Amniotic stem cell (primary cell): ENCODE results near the gene RBM28.

Source experiments
- DNase-seq: peaks from one replicate; lab custom pipeline; 2025; lab: John Stamatoyannopoulos, UW

The RBM28 gene, protein sequence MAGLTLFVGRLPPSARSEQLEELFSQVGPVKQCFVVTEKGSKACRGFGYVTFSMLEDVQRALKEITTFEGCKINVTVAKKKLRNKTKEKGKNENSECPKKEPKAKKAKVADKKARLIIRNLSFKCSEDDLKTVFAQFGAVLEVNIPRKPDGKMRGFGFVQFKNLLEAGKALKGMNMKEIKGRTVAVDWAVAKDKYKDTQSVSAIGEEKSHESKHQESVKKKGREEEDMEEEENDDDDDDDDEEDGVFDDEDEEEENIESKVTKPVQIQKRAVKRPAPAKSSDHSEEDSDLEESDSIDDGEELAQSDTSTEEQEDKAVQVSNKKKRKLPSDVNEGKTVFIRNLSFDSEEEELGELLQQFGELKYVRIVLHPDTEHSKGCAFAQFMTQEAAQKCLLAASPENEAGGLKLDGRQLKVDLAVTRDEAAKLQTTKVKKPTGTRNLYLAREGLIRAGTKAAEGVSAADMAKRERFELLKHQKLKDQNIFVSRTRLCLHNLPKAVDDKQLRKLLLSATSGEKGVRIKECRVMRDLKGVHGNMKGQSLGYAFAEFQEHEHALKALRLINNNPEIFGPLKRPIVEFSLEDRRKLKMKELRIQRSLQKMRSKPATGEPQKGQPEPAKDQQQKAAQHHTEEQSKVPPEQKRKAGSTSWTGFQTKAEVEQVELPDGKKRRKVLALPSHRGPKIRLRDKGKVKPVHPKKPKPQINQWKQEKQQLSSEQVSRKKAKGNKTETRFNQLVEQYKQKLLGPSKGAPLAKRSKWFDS

DNA sequence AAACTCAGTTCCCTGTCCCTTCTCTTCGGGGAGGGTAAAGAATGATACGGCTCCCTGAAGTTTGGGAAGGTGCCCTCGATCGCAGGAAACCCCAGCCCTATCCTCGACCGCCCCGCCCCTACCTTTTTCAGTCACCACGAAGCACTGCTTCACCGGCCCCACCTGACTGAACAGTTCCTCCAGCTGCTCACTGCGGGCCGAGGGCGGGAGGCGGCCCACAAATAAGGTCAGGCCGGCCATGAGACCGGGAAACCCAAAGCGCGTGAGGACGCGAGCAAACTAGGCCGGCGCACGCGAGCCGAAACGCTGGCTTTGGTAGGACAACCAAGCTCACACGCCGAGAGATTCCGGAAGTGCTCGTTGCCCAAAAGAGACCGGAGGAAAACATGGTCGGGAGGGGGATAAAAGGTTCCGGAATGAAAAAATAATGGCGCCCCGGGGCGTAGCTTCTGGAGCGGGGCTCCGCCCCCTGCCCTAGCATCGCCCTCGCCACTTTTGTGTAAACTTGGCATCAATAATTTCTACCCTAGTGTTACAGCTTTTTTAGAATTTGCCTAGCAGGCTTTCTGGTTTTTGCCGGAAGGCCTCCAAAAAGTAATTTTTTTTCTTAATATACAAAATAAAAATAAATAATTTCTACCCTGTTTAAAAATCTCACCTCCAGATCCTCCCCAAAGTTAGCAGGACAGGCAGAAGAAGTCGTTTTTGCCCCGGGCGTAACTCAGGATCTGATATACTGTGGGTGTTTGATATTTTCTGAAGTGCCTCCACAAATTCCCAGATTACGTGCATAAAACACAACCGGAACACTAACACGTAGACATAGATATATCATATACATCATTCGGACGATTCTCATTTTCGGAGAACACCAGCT lies at the start of gene RBM28:
Gene RBM28 (minus strand): TSS at position 355 of the 877 bp plus-strand sequence. CDS start 115 bp downstream, at position 240.
- DNase-seq, result peak; percentile 93

DNA sequence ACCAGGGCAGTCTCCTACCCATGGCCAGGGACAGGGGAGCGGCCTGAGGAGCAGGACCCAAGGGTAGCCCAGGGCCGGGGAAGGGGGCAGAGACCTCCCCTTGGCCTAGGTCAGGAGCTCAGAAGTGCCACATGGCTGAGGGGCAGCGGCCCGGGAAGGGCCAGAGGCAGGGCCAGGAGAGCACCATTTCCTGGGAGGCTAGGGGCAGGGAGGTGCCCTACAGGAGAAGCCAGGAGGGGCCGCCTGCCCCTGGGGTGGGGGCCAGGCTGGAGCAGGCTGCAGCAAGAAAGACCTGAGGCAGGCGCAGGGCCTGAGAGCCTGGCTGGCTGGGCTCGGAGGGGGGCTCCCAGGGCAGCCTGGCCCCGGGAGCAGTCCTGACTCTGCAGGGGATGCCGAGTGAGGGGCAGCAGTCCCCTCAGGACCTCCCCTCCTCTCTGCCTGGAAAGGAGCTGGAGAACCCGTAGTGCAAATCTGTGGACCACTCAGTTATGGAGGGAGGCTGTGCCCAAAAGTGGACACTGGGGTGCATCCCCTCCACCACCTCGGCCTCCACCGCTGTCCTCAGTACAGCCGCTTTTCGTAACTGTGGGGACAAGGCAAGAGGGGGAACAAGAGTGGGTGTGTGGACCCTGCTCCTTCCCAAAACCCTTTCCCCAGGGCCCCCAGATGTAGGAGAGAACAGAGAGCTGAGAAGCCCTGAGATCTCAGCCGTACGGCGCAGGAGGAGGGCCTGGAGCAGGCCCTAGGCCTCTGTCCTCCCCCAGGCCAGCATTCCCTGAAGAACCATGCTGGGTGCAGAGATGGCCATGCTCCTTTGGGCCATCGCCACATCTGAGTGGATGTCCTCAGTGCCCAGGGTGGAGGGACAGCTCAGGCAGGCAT lies 49.0 kb upstream of the RBM28 start:
- DNase-seq, result no peak

DNA sequence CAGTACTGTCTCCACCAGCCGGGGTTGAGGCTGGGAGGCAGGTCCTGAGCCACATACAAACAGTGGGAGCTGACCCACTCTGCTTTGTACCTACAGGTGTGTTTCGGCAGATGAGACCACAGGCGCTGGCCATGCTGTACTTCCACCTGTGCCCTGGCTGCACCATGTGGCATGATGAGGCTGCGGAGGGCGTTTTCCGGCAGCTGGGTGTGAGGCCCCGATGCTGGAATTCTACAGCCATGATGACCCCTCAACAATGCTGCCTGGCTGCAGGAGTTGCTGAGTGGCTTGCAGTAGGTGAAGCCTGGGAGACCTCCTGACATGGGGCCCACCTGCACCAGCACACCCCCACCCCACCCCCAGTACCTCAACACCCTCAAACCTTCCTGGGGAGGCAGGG lies 48.1 kb upstream of the RBM28 start:
- no peak for DNase-seq

DNA sequence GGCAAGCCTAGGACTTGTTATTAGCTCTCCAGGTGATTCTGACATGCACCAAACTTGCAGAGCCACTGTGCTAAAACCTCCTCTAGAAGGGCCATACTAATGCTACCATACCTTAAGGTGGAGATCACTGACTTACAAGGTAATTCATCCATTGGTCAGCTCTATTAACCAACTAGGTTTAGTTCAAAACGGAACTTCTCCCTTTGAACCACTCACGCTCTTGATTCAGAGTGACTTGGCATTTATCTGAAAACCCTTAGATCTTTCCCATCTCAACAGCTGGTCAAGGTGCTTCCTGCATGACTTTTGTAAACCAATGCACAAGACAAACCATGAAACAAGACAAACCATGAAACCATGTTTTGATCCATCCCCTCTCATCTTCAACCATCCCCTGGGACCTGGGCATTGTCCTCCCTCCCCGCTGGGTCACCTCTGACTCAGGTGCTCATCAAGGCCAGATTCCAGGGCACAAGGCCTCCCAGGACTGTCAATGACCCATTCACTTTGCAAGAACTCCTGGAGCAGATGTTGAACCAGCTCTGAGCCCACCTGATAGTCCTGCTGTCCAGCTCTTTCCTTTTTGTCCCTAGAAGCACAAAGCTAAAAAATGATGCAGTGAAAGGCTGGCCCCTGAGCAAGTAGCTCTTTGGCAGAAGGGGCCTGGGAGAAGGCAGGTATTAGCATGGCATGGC lies 47.3 kb upstream of the RBM28 start:
- no peak for DNase-seq

DNA sequence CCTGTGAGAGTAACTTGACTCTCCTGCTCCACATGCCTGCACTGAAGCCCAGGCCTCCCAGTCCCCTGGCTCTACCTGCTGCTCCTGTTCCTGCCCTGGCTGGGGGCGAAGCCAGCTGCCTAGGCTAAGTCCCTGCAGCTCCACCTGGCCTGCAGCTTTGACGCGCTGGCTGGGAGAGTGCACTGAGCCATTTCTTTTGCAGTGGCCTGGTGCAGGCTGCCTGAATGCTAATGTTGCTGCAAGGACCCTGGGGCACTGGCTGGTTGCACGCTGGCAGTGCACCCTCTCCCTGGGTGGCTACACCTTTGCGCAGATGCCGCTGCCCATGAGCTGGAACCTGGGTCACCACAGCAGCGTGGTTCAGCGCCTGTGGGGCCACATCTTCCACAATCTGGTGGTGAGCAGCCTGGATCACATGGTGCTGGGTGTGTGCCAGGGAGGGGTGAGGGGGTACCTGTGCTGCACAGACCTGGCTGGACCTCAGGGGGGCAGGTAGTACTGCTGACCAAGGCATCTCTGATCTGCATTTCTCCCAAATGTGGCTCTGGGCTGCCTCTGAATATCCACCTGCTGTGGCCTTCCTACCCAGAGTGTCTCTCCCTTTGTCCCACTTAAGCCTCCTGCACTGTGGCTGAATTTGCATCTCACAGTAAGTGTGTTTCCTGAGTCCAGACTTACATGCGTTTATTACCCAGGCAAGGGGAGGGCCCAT lies 46.1 kb upstream of the RBM28 start:
- no peak for DNase-seq

DNA sequence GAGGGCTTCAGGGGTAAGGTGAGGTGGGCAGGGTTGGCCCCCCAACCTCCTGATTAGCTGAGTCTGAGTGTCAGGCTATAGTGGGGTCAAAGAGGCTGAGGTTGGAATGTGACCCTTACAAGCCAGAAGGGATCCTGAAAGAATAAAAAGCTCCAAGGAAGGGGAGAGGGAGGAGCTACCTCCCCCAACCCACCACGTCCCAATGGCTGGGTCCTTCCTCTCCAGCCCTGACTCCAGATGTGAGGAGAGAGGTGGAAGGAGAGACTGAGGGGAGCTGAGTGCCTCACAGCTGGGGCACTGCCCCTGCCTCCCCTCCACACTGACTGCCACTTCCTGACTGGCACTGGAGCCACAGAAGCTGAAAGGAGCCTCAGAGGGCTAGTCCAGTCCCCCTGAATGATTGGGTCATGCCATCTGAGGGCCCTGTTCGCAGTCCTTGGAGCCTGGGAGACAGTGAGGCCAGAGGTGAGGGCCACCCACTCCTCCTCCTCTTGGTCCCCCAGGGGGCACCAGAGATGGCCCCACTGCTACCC lies 45.4 kb upstream of the RBM28 start:
- DNase-seq, result no peak

DNA sequence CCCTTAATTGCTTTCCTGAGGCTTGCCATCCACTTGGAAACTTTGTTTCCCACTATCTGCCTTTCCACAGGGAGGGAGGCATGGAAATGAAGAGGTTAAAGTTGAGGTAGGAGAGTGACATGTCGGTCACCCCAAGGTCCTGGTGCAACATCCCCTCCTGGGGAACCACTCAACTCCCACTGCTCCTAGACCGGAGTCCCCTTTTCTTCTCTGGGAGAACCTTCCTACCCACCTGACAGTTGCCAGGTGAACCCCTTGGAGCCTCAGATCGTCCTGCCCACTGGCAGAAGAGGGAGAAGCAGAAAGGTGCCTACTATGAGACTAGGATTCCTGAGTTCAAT lies 44.4 kb upstream of the RBM28 start:
- no peak for DNase-seq

DNA sequence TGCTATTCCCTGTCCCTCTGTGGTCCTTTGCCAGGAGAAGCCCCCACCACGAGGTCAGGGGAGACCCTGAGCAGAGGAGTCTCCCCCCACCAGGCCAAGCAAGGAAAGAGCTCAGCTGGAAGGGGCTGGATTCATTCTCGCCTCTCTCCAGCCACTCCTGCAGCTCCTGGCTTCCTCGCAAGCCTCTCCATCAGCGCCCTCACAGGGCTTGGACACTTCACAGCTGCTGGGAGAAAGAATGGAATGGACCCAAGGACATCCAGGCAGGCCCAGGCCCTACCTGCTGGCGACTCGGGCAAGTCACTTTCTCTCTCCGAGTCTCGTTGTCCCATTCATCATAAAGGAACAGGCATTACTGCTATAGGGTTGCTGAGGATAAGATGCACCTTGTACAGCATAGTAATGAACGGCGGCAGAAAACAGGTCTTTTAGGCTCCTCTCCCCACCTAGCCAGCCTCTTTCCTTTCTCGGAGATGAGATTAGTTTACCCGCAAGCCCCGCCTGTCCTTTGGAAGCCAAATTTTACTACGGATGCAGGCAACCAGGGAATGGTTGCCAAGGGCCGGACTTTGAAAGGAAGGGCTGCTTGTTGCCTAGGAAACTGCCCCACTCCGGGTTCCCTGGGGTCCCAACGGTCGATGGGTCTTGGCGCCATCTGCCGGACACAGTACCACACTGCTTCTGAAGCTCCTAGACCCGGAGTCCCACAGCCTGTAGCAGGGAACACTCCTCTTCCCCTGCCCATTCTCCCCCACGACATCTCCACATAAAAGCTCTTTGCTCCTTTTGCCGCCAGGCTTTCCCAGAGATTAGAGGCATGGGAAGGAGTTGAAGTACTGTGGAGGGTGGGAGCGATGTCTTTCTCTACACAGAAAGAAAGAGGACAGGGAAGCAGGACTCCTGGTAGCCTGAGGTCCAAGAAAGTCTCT lies 43.8 kb upstream of the RBM28 start:
- no peak for DNase-seq

DNA sequence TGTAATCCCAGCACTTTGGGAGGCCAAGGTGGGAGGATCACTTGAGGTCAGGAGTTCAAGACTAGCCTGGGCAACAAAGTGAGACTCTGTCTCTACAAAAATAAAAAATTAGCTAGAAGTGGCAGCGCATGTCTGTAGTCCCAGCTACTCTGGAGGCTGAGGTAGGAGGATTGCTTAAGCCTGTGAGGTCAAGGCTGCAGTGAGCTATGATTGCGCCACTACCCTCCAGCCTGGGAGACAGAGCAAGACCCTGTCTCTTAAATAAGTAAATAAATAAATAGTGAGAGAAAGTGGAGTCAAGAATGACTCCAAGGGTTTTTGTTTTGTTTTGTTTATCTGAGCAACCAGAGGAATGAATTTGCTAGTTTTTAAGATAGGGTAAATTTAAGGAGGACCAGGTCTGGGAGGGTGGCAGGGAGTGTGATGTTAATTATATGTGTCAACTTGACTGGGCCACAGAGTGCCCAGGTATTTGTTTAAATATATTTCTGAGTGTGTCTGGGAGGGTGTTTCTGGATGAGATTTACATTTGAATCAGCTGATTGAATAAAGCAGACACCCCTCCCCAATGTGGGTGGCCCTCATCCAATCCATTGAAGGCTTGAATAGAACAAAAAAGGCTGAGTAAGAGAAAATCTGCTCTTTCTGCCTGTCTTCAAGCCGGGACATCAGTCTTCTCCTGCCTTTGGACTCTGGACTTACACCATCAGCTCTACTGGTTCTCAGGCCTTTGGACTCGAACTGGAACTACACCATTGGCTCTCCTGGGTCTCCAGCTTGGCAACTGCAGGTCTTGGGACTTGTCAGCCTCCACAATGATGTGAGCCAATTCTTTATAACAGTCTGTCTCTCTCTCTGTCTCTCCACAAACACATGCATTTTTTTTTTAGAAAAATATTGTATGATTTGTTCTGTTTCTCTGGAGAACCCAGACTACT lies 42.5 kb upstream of the RBM28 start:
- no peak for DNase-seq

DNA sequence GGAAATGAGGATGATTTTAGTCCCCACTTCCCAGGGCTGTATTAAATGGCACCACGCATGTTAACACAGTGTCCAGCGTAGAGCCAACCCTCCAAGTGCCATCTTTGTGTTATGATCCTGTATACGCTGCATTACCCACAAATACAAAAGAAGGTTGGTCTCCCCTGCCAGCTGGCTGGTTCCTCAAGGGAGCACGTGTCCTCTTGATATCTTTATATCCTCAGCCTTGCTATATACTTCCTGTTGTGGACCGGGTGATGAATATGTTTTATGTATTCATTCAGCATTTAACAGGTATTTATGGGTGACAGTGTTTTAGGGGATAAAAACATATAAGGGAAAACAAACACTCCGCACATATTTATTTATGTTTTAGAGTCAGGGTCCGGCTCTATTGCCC lies 41.0 kb upstream of the RBM28 start:
- DNase-seq, result no peak

DNA sequence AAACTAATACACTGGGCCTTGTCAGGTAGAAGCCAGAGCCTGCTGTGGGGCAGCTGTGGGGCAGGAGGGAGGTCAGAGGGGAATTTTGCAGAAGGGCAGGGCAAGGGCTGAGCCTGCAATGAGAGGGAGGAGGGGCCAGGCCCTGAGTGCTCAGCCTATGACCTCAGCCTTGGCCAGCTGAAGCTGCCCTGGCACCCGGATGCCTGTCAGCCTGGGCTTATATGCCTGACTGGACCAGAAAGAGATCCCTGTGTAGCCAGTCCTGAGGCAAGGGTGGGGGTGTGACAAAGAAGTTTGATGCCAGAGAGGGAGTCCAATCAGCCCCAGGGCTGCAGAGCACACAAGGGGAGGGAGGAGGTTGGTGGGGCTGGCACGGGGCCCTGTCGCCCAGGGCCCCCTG lies 40.1 kb upstream of the RBM28 start:
- no peak for DNase-seq

DNA sequence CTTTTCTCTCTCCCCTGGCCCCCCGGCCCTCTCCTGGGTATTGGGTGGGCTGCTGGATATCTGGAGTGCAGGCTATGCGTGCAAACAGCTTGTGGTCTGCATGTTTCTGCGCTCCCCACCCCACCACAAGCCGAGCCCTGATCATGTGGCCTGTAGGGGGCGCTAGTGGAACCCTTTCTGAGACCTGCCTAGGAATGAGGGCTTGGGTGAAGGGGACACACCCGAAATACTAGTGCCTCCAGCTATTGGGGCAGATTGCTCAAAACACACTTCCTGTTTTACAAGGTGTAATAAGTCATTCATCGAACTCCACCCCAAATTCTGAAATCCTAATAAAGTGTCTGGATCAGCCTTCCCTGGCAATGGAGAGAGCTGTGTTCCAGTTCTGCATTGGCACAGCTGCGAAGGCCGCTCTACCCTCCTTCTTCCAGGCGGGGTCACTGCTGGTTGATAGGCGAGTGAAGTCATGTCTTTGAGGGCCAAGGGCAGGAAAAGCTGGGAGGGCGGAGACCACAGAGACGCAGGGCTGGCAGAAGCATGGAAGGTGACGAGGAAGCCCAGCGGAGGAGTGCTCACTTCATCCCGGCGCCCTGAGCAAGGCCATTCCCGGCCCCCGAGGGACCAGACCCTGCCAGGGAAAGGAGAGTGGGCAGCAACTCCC lies 37.6 kb upstream of the RBM28 start:
- no peak for DNase-seq

DNA sequence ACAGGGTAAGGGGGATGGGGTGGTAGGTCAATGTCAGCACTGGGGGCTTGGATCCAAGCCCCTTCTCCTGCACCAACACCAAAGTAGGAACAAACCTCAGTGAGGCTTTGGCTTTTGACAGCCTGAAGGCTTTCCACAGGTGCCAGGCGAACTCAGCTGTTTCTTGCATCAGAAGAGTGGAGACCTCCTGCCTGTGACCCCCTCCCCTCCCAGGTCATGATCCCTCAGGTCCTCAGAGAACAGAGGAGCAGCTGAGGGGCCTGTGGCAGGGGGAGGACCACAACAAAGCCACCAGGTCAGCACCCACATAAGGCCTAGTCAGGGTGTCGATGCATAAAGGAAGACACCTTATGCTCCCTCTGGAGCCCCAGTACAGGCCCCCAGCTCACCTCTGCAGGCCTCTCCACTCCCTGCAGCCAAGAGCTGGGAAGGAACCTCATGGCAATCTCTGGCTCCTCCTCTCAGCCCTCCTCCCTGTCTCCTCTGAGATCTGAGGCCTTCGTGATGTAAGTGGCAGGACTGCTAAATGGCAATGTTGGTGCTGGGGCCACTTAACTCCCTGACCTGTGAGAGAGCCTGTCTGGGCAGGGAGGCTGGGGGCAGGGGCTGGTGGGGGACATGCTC lies 36.9 kb upstream of the RBM28 start:
- no peak for DNase-seq

DNA sequence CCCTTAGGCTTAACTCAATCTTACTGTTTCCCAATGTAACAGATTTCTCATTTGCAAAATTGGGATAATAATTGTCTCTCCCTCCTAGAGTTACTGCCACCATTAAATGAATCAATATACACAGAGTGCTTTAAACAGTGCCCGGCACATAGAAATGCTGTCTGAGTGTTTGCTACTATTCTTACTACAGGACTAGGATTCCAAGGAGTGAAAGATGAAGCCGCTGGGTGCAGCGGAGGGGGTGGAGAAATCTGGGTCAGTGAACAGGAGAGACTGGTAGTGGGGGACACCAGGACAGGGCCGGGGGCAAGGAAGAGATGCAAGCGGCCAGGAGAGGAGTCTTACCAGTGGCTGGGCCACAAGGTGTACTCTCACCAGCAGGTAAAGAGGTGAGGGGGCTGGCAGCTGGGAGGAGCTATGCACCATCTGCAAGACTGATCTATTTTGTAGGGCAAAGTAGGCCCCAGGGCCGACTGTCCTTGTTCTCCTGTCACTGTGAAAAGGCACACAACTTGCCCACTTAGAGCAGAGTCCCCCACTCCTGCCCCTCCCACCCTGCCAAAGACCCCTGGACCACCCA lies 36.3 kb upstream of the RBM28 start:
- no peak for DNase-seq

DNA sequence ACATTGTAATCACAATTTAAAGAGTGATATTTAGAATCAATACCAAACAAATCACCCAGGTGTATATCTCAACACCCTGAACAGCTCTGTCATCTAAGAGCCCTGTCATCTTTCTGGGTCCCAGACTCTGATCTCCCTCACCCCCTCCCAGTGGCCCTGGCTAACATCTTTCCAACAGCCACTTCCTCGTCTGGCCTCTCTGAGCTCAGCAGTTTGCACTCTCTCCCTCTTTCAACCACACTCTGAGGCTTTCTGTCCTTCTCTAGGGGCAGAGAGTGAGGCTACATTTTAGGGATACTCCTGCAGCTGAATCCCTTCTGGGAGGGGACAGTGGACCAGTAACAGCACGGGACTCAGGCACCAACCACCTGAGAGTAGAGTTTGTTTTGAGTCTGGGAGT lies 34.9 kb upstream of the RBM28 start:
- DNase-seq, result no peak

DNA sequence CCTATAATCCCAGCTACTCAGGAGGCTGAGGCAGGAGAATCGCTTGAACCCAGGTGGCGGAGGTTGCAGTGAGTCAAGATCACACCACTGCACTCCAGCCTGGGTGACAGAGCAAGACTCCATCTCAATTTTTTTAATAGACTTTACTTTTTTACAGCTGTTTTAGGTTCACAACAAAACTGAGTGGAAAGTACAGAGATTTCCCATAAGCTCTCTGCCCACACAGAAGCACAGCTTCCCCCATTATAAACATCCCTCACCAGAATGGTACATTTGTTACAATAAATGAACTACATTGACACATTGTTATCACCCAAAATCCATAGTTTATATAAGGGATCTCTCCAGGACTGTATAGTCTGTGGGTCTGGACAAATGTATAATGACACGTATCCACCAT lies 32.4 kb upstream of the RBM28 start:
- DNase-seq, result no peak
